ENCODE results near the gene FBN3.

The FBN3 gene

DNA sequence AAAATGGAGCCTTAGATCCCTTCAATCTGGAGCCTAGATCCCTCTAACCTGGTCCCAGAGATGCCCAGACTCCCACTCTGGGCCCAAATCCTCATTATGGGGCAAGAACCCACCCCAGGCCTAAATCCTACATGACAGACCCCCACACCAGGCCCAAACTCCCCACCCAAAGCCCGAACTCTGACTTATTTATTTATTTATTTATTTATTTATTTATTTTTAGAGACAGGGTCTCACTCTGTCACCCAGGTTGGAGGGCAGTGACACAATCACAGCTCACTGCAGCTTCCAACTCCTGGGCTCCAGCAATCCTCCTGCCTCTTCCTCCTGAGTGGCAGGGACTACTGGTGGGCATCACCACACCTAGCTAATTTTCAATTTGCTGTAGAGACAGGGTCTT is 12.0 kb downstream of the FBN3 start:
- TF ChIP-seq GATA2 (IDR thresholded peaks at IDR 0.05; ENCODE audit: low read depth, low read length), result no peak
- TF ChIP-seq GATA3 (IDR thresholded peaks at IDR 0.05; ENCODE audit: low read depth, low read length), result no peak

DNA sequence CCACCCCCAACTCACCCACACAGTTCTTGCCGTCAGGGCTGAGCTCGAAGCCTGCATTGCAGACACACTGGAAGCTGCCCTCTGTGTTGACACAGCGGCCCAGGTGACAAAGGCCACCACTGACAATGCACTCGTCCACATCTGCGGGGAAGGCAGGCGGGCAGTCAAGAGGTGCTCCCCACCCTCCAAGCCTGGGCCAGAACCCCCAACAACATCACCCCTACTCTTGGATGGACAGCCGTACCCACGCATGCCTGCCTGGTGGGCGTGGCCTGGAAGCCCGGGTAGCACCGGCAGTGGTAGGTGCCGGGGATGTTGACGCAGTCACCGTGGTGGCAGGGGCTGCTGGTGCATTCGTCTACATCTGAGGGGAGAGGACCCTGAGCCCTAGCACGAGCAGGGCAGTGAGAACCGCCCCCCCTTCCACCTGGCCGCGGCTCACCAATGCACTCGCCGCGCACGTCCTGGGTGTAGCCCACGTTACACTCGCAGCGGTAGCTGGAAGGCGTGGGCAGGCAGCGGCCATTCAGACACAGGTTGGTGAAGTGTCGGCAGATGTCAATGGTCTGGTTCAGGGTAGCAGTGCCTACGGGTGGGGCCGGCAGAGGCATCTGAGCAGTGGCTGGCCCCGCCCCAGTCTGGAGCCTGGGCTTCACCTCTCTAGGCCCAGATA is 13.3 kb downstream of the FBN3 start:
- TF ChIP-seq GATA2 (IDR thresholded peaks at IDR 0.05; ENCODE audit: low read depth, low read length), result no peak
- no peak for TF ChIP-seq GATA3 (IDR thresholded peaks at IDR 0.05; ENCODE audit: low read depth, low read length)

- no peak for TF ChIP-seq GATA2 (IDR thresholded peaks at IDR 0.05; ENCODE audit: low read depth, low read length)
- no peak for TF ChIP-seq GATA3 (IDR thresholded peaks at IDR 0.05; ENCODE audit: low read depth, low read length)
Observed at GRCh38 chr19:8132858-8133458, 16.4 kb downstream of the FBN3 start.

- TF ChIP-seq GATA2 (IDR thresholded peaks at IDR 0.05; ENCODE audit: low read depth, low read length) (no peak), GATA3 (IDR thresholded peaks at IDR 0.05; ENCODE audit: low read depth, low read length) (no peak)
Observed at GRCh38 chr19:8131517-8131916, 17.9 kb downstream of the FBN3 start.

DNA sequence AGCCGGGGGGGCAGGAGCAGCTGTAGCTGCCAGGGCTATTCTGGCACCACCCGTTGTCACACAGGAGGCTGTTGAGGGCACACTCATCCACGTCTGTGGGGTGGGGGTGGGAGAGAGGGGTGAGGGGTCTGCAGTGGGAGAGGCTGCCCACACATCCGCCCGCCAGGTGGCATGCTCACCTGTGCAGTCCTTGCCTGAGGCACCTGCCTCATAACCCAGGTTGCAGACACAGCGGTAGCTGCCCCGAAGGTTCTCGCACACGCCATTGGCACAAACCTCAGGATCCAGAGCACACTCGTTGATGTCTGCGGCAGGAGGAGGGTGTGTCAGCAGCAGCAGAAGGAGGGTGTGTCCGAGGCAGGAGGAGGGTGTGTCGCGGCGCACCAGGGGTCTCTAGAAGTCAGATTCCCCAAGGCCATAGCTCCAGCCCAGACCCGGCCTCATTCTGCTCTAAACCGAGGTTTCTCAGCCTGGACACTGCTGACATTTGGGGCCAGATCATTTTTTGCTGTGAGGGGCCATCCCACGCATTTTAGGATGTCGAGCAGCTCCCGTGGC is 20.3 kb downstream of the FBN3 start:
- TF ChIP-seq GATA3 (IDR thresholded peaks at IDR 0.05; ENCODE audit: low read depth, low read length) (no peak), GATA2 (IDR thresholded peaks at IDR 0.05; ENCODE audit: low read depth, low read length) (no peak)

DNA sequence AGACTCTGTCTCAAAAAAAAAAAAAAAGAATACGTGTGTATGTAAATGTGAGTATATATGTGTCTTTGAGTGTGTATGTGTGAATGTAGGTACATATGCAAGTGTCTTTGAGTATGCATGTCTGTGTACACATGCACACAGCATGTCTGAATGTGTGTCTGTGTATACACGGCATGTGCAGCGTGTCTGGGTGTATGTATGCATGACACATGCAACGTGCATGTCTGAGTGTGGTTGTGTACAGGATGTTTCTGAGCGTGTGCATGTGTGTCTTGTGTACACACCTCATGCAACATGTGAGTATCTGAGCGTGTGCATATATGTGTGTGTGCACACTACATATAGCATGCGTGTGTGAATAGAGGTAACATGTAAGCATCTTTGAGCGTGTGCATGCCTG is 20.8 kb downstream of the FBN3 start:
- no peak for TF ChIP-seq GATA2 (IDR thresholded peaks at IDR 0.05; ENCODE audit: low read depth, low read length)
- TF ChIP-seq GATA3 (IDR thresholded peaks at IDR 0.05; ENCODE audit: low read depth, low read length), result no peak

DNA sequence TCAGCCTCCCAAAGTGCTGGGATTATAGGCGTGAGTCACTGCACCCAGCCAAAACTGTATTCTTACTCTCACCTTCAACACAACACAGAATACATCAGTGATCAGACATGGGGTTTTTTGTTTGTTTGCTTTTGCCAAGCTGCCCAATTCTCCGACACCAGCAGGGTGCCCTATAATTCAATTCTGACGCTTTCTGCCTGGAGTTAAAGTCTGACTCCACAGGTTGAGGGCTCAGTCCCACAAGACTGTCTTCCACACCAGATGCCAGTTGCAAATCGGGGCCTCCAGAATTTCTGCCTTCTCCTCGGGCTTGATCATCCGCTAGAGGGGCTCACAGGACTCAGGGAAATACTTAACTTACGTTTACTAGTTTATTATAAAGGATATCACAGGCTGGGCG is 22.1 kb downstream of the FBN3 start:
- no peak for TF ChIP-seq GATA2 (IDR thresholded peaks at IDR 0.05; ENCODE audit: low read depth, low read length)
- no peak for TF ChIP-seq GATA3 (IDR thresholded peaks at IDR 0.05; ENCODE audit: low read depth, low read length)

DNA sequence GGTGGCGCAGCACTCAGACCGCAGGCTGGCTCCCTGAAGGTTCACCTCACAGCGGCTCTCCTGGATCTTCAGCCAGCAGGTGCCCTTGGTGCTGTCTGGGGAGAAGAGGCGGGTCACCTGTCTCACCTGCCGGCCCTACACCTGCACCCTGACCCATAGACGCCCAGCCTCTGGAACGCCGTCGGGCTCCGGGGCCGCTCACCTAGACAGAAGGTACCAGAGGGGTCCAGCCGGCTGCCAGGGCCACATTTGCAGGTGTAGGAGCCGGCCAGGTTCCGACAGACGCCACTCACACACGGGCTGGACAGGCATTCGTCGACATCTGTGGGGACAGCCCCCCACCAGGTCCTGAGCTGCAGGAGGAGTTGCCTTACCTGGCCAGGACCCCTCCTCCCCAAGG is 22.9 kb downstream of the FBN3 start:
- no peak for TF ChIP-seq GATA2 (IDR thresholded peaks at IDR 0.05; ENCODE audit: low read depth, low read length)
- no peak for TF ChIP-seq GATA3 (IDR thresholded peaks at IDR 0.05; ENCODE audit: low read depth, low read length)

DNA sequence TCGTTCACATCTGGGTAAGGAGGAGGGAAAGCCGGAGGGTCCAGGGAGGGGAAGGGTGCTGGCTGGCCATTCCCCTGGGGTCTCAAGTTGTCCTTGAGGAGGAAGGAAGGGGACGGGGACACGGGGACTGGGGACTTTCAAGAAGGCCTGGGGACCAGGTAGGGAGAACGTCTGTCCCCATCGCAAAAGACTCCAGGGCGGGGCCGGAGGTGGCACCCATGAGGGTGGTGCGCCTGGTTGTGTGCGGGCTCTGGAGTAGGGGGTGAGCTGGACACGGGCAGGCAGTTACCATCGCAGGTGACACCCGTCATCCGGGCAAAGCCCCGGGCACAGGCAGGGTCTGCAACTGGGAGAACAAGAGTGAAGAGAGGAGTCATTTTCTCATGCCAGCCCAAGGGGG is 23.4 kb downstream of the FBN3 start:
- TF ChIP-seq GATA3 (IDR thresholded peaks at IDR 0.05; ENCODE audit: low read depth, low read length) (no peak), GATA2 (IDR thresholded peaks at IDR 0.05; ENCODE audit: low read depth, low read length) (no peak)

- TF ChIP-seq GATA2 (IDR thresholded peaks at IDR 0.05; ENCODE audit: low read depth, low read length) (no peak), GATA3 (IDR thresholded peaks at IDR 0.05; ENCODE audit: low read depth, low read length) (no peak)
Observed at GRCh38 chr19:8123683-8124082, 25.7 kb downstream of the FBN3 start.

DNA sequence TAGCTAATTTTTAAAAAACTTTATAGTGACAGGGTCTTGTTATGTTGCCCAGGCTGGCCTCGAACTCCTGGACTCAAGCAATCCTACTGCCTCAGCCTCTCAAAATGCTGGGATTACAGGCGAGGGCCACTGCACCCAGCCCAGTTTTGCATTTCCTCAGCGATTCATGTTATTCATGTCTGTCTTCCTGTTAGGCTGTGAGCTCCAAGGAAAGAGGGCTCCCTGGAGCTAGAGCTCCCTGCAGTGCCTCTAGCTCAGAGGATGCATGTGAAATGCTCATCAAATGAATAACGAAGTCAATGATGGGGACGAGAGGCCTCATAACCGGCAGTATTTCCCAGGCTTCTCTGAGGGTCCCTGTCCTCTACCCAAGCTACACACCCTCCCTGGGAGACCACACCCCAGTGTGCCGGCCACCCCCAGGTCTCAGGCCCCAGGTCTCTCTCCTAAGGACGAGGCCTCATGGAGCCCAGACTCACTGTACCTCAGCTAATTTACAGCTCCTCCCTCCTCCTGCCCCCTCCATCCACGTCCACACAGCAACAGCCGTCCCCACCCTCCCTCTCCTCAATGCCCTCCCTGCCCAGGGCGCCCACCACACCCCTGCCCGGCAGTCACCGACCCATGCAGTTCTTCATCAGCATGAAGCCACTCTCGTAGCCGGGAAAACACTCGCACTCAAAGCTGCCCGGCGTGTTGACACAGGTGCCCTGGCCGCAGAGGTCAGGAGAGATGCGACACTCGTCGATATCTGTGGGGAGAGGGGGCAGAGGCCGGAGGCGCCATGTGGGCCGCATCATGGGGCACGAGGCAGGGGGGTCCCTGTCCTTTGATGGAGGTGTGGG is 28.5 kb downstream of the FBN3 start:
- TF ChIP-seq GATA2 (IDR thresholded peaks at IDR 0.05; ENCODE audit: low read depth, low read length) (no peak), GATA3 (IDR thresholded peaks at IDR 0.05; ENCODE audit: low read depth, low read length) (no peak)

DNA sequence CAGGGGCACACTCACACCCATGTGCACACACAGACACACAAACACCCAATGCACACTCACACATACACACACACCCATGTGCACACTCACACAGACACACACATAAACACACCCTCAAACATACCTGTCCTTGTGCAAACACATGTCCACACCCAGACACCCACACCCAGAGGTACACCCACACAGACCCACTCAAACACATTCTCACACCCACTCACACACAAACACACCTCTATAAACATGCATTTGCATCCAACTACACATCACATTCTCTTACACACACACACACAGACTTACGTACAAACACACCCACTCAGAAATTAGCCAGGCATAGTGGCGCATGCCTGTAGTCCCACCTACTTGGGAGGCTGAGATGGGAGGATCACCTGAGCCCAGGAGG is 31.4 kb downstream of the FBN3 start:
- TF ChIP-seq GATA3 (IDR thresholded peaks at IDR 0.05; ENCODE audit: low read depth, low read length), result no peak
- no peak for TF ChIP-seq GATA2 (IDR thresholded peaks at IDR 0.05; ENCODE audit: low read depth, low read length)

GRCh38 chr19:8116437-8117293 is 32.7 kb downstream of the FBN3 start:
- TF ChIP-seq GATA3 (IDR thresholded peaks at IDR 0.05; ENCODE audit: low read depth, low read length) (no peak), GATA2 (IDR thresholded peaks at IDR 0.05; ENCODE audit: low read depth, low read length) (no peak)

All from SH-SY5Y (cell line).